GM12878 (cell line): ENCODE results near the gene PLCXD1. TPM values are rescaled to one million over a fixed set of nuclear protein-coding genes. Genes with fewer than 3 reads are reported as not detected.

ENCODE experiments used
- ATAC-seq: fragments of 200-7000 bp; cut with Tn5 transposase; 3 replicates; pipeline ENCODE4 v1.9.1; 2020; ENCODE audit warnings: mild to moderate bottlenecking, moderate library complexity
- BruUV-seq: library from RNA; stranded (reverse); fragments of 400-500 nt; replicated peaks from 2 replicates; lab custom pipeline; 2021; lab: Mats Ljungman, UMichigan
- CTCF ChIA-PET: fragments of 300-600 bp; sonication (Branson Sonifier 250); formaldehyde crosslinking; extraction: SDS; loops from one replicate; lab custom pipeline; 2021; ENCODE audit warnings: inconsistent platforms; lab: Yijun Ruan, JAX
- POLR2A ChIA-PET: fragments of 350-600 bp; formaldehyde crosslinking; extraction: SDS; loops from one replicate; lab custom pipeline; 2021; ENCODE audit warnings: inconsistent platforms; lab: Charles Lee
- RAD21 ChIA-PET: fragments of 300-600 bp; sonication (Branson Sonifier 250); formaldehyde crosslinking; loops from one replicate; lab custom pipeline; 2023; ENCODE audit warnings: antibody characterized with exemption; ENCODE audit not compliant: unreplicated experiment; lab: Charles Lee
- SMC1A ChIA-PET: fragments of 300-600 bp; sonication (Branson Sonifier 250); formaldehyde crosslinking; loops from one replicate; lab custom pipeline; 2023; ENCODE audit not compliant: unreplicated experiment, uncharacterized antibody; lab: Charles Lee
- DNase-seq: peaks from one replicate; pipeline ENCODE4 v3.0.0-alpha.2; 2011; ENCODE audit warnings: low read depth, low spot score
- FAIRE-seq: peaks from 3 replicates; lab custom pipeline; 2011; peaks lifted over from hg19 to GRCh38; lab: Jason Lieb, UNC
- H2AFZ ChIP-seq: 2 replicates; pipeline ENCODE4 v1.6.0; 2011; ENCODE audit warnings: low read depth, low read length, control low read depth; ENCODE audit not compliant: control insufficient read depth
- H3K27ac ChIP-seq: 2 replicates; pipeline ENCODE4 v1.5.1; 2011; ENCODE audit warnings: control low read depth; ENCODE audit not compliant: control insufficient read depth, insufficient read depth
- H3K27me3 ChIP-seq, 2 experiments: replicated peaks in 1 of 2; 2 replicates each; pipeline versions ENCODE4 v1.6.0 to v1.6.1; 2011; ENCODE audit warnings: low read length in 1 of 2; ENCODE audit not compliant: control insufficient read depth in 2 of 2, insufficient read depth in 2 of 2
- H3K36me3 ChIP-seq, 2 experiments: 2 replicates each; pipeline ENCODE4 v1.5.1; 2011; ENCODE audit warnings: low read length in 1 of 2; ENCODE audit not compliant: control insufficient read depth in 2 of 2, insufficient read depth in 2 of 2
- H3K4me1 ChIP-seq: 2 replicates; pipeline ENCODE4 v1.6.1; 2011; ENCODE audit warnings: mild to moderate bottlenecking, low read length, moderate library complexity, mixed read lengths; ENCODE audit not compliant: control insufficient read depth, insufficient read depth
- H3K4me2 ChIP-seq: 2 replicates; pipeline ENCODE4 v1.6.0; 2011; ENCODE audit warnings: control low read depth; ENCODE audit not compliant: control insufficient read depth, insufficient read depth
- H3K4me3 ChIP-seq: fragments of 200-600 bp; sonication (generic); 2 replicates; pipeline ENCODE4 v1.5.1; 2016
- H3K79me2 ChIP-seq: 2 replicates; pipeline ENCODE4 v1.6.0; 2011; ENCODE audit warnings: low read length; ENCODE audit not compliant: control insufficient read depth, insufficient read depth
- H3K9ac ChIP-seq: 2 replicates; pipeline ENCODE4 v1.8.0; 2011; ENCODE audit warnings: low read length, control low read depth, mixed read lengths; ENCODE audit not compliant: control insufficient read depth, insufficient read depth
- H3K9me3 ChIP-seq: replicated peaks from 3 replicates; pipeline ENCODE4 v1.5.1; 2011; ENCODE audit warnings: mild to moderate bottlenecking, low read length; ENCODE audit not compliant: control insufficient read depth, insufficient read depth
- H4K20me1 ChIP-seq: 2 replicates; pipeline ENCODE4 v1.6.0; 2011; ENCODE audit not compliant: control insufficient read depth, insufficient read depth
- ATF7 ChIP-seq: fragments of 450-650 bp; IDR thresholded peaks from 2 replicates; pipeline ENCODE4 v1.6.1; 2016; ENCODE audit warnings: low read depth, mild to moderate bottlenecking
- BACH1 ChIP-seq: fragments of 450-650 bp; IDR thresholded peaks from 2 replicates; pipeline ENCODE4 v1.6.1; 2017; ENCODE audit warnings: mild to moderate bottlenecking, borderline replicate concordance
- CBX3 ChIP-seq: fragments of 200-600 bp; sonication (generic); IDR thresholded peaks from 2 replicates; pipeline ENCODE4 v1.6.1; 2016; ENCODE audit warnings: low read depth, borderline replicate concordance
- CREB1 ChIP-seq: IDR thresholded peaks from 2 replicates; pipeline ENCODE4 v1.6.1; 2012; ENCODE audit warnings: low read depth, mild to moderate bottlenecking, inconsistent platforms
- E2F8 ChIP-seq: fragments of 450-650 bp; IDR thresholded peaks from 2 replicates; pipeline ENCODE4 v1.6.1; 2018; ENCODE audit warnings: mild to moderate bottlenecking, low read depth, moderate library complexity; ENCODE audit not compliant: partially characterized antibody
- EGR1 ChIP-seq, 2 experiments: IDR thresholded peaks; 1 replicate in 1 of 2; 2 replicates in 1 of 2; pipeline ENCODE4 v1.6.1; 2011 to 2012; ENCODE audit warnings: low read depth in 2 of 2, low read length in 2 of 2, borderline replicate concordance in 1 of 2, mild to moderate bottlenecking in 1 of 2, moderate library complexity in 1 of 2
- IRF4 ChIP-seq: IDR thresholded peaks from 2 replicates; pipeline ENCODE4 v1.6.1; 2011; ENCODE audit warnings: low read depth, low read length
- MEF2B ChIP-seq: fragments of 450-650 bp; IDR thresholded peaks from 2 replicates; pipeline ENCODE4 v1.6.1; 2018; ENCODE audit warnings: mild to moderate bottlenecking, moderate library complexity; ENCODE audit not compliant: partially characterized antibody, poor library complexity, severe bottlenecking
- NFXL1 ChIP-seq: fragments of 450-650 bp; IDR thresholded peaks from 2 replicates; pipeline ENCODE4 v1.6.1; 2017; ENCODE audit warnings: antibody characterized with exemption, mild to moderate bottlenecking, borderline replicate concordance
- NRF1 ChIP-seq: conservative IDR thresholded peaks from 2 replicates; pipeline ENCODE4 v1.6.1; 2011; ENCODE audit warnings: mild to moderate bottlenecking, low read depth, low read length, improper control_type of control experiment
- PAX8 ChIP-seq: fragments of 450-650 bp; IDR thresholded peaks from 2 replicates; pipeline ENCODE4 v1.6.1; 2017; ENCODE audit warnings: mild to moderate bottlenecking, moderate library complexity
- PML ChIP-seq: IDR thresholded peaks from 2 replicates; pipeline ENCODE4 v1.6.1; 2012; ENCODE audit warnings: low read length, inconsistent platforms
- SMAD5 ChIP-seq: IDR thresholded peaks from 2 replicates; pipeline ENCODE4 v1.6.1; 2016; ENCODE audit warnings: antibody characterized with exemption, low read depth
- SUPT20H ChIP-seq: IDR thresholded peaks from 2 replicates; pipeline ENCODE4 v1.6.1; 2011; ENCODE audit warnings: low read depth, mild to moderate bottlenecking, low read length, moderate library complexity, borderline replicate concordance; ENCODE audit not compliant: control insufficient read depth
- TBL1XR1 ChIP-seq: IDR thresholded peaks from 2 replicates; pipeline ENCODE4 v1.6.1; 2012; ENCODE audit warnings: low read depth, low read length, improper control_type of control experiment
- TCF12 ChIP-seq: IDR thresholded peaks from 2 replicates; pipeline ENCODE4 v1.6.1; 2011; ENCODE audit warnings: low read depth, mild to moderate bottlenecking, low read length
- TCF7 ChIP-seq: IDR thresholded peaks from 2 replicates; pipeline ENCODE4 v1.6.1; 2014; ENCODE audit warnings: antibody characterized with exemption, borderline replicate concordance
- USF2 ChIP-seq: IDR thresholded peaks from 2 replicates; pipeline ENCODE4 v1.6.1; 2011; ENCODE audit warnings: low read depth, low read length, improper control_type of control experiment, borderline replicate concordance
- WGBS: methylation state at CpG from one replicate; pipeline ENCODE4 v1.1.6; 2016; ENCODE audit warnings: low lambda C conversion rate; ENCODE audit not compliant: insufficient replicate concordance, insufficient coverage; ENCODE audit errors: missing lambda C conversion rate; 5-methylcytosine and 5-hydroxymethylcytosine counted together
- in situ Hi-C: fragments of 300-500 bp; cut with MboI; formaldehyde crosslinking; loops from 9 replicates; pipeline ENCODE4 v1.14.3; 2018; ENCODE audit warnings: mixed read lengths
- intact Hi-C: fragments of 100-400 bp; cut with micrococcal nuclease; formaldehyde crosslinking; loops from one replicate; pipeline ENCODE4 v1.14.2; 2022; ENCODE audit not compliant: unreplicated experiment
- polyA plus RNA-seq, 11 experiments: library from polyadenylated mRNA; depleted of rRNA in 4 of 11; unstranded in 6 of 11; stranded (reverse) in 5 of 11; fragments of >200 nt; fragmentation: Nextera tagmentation in 4 of 11; fragmentation: Illumina TruSeq in 1 of 11; extraction: Ambion mirVana in 4 of 11; extraction: Trizol in 1 of 11; gene quantifications; 1 replicate in 1 of 11; 2 replicates in 10 of 11; pipeline versions ENCODE4 v1.2.1 to v1.2.3, GENCODE V29; 2011 to 2016; ENCODE audit warnings: inconsistent platforms in 2 of 11, missing spikeins in 2 of 11, low read depth in 1 of 11
- total RNA-seq, 4 experiments: library from RNA; depleted of rRNA in 3 of 4; stranded (reverse); fragments of >200 nt in 3 of 4; fragmentation: Illumina TruSeq in 1 of 4; extraction: Trizol in 1 of 4; gene quantifications; 2 replicates each; pipeline versions ENCODE4 v1.2.1 to v1.2.3, GENCODE V29; 2013 to 2021
- TF ChIP-seq, protein P1 (sequence below): IDR thresholded peaks from 2 replicates; pipeline ENCODE4 v1.6.1; 2012; ENCODE audit warnings: low read depth, low read length, improper control_type of control experiment
- TF ChIP-seq, protein P2 (sequence below): IDR thresholded peaks from 2 replicates; pipeline ENCODE4 v1.6.1; 2012; ENCODE audit warnings: low read depth, low read length, improper control_type of control experiment

Gene PLCXD1
- total and polyA plus RNA-seq, 10 of the 15 experiments (the other 5 are each of a cell fraction or from before 2014, with no cell fraction given): 2.4 to 49.7 (median 18.0) TPM

- no peak for ATAC-seq
- H3K4me2 ChIP-seq: no peak overlapping the region
- H3K27ac ChIP-seq: no peak overlapping the region
- in situ Hi-C loops (no loop called here), intact Hi-C loops (no loop called here)
- CTCF ChIA-PET: no interaction called here
- SMC1A ChIA-PET: no interaction called here
- no peak overlapping the region for H2AFZ ChIP-seq
- no peak overlapping the region for H3K9ac ChIP-seq
- RAD21 ChIA-PET: no interaction called here
- no peaks in the 10 kb centered on the region for H4K20me1 ChIP-seq
- no peak for FAIRE-seq
- POLR2A ChIA-PET: no interaction called here
- H3K79me2 ChIP-seq: no peaks in the 10 kb centered on the region
- no peak for DNase-seq
- BruUV-seq: no TSS peak
- TF ChIP-seq, protein P1, sequence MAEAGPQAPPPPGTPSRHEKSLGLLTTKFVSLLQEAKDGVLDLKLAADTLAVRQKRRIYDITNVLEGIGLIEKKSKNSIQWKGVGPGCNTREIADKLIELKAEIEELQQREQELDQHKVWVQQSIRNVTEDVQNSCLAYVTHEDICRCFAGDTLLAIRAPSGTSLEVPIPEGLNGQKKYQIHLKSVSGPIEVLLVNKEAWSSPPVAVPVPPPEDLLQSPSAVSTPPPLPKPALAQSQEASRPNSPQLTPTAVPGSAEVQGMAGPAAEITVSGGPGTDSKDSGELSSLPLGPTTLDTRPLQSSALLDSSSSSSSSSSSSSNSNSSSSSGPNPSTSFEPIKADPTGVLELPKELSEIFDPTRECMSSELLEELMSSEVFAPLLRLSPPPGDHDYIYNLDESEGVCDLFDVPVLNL: no peak
- TF ChIP-seq SMAD5: no peak
- TF ChIP-seq IRF4: no peak
- TF ChIP-seq E2F8: no peak
- no peak for TF ChIP-seq ATF7
- TF ChIP-seq, protein P2, sequence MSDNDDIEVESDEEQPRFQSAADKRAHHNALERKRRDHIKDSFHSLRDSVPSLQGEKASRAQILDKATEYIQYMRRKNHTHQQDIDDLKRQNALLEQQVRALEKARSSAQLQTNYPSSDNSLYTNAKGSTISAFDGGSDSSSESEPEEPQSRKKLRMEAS: no peak
- no peak for TF ChIP-seq CBX3
- no peak for TF ChIP-seq MEF2B
- TF ChIP-seq PML: no peak
- TF ChIP-seq NFXL1: no peak
- no peak for TF ChIP-seq CREB1
- TF ChIP-seq TCF7: no peak
- no peak for TF ChIP-seq TBL1XR1
- TF ChIP-seq NRF1: no peak
- TF ChIP-seq BACH1: no peak
- no peak for TF ChIP-seq USF2
- TF ChIP-seq PAX8: no peak
- TF ChIP-seq SUPT20H: no peak
- TF ChIP-seq TCF12: no peak
- no peak for TF ChIP-seq EGR1 (IDR thresholded peaks at IDR 0.05; ENCODE audit: borderline replicate concordance in 1 of 2, low read depth in 2 of 2, low read length in 2 of 2)
- 84% methylated on average over 20 of the region's 21 CpGs for WGBS
- H3K4me1 ChIP-seq: no peaks in the 10 kb centered on the region
- H3K36me3 ChIP-seq: no peaks in the 10 kb centered on the region
- H3K9me3 ChIP-seq: no peaks in the 10 kb centered on the region; the same call in 1 of the 3 replicates
- no peak overlapping the region for H3K4me3 ChIP-seq
- H3K27me3 ChIP-seq: no peaks in the 10 kb centered on the region
Observed at GRCh38 chrX:336227-336626, 55.0 kb downstream of the PLCXD1 start.
